PC-9 (cell line): ENCODE data around the gene RAPGEF6.
"Not testable (repeated sequence)": the region's sequence is repeated elsewhere in the genome, so short reads cannot be mapped to it uniquely, and the experiment has no call there.

Experiments
- EZH2 ChIP-seq: fragments of 200-600 bp; sonication (generic); IDR thresholded peaks from 2 replicates; pipeline ENCODE4 v1.8.0; 2017; ENCODE audit warnings: antibody characterized with exemption, low read depth
- TF ChIP-seq, protein P1 (sequence below): fragments of 200-600 bp; sonication (generic); conservative IDR thresholded peaks from 2 replicates; pipeline ENCODE4 v1.6.1; 2017; ENCODE audit warnings: mixed run types, antibody characterized with exemption, mild to moderate bottlenecking, moderate library complexity

DNA sequence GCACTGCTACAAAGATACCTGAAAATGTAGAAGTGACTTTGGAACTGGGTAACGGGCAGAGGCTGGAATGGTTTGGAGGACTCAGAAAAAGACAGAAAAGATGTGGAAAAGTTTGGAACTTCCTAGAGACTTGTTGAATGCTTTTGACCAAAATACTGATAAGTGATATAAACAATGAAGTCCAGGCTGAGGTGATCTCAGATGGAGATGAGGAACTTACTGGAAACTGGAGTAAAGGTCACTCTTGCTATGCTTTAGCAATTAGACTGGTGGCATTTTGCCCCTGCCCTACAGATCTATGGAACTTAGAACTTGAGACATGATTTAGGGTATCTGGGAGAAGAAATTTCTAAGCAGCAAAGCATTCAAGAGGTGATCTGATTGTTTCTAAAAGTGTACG is 41.6 kb downstream of the RAPGEF6 start:
- TF ChIP-seq, protein P1, sequence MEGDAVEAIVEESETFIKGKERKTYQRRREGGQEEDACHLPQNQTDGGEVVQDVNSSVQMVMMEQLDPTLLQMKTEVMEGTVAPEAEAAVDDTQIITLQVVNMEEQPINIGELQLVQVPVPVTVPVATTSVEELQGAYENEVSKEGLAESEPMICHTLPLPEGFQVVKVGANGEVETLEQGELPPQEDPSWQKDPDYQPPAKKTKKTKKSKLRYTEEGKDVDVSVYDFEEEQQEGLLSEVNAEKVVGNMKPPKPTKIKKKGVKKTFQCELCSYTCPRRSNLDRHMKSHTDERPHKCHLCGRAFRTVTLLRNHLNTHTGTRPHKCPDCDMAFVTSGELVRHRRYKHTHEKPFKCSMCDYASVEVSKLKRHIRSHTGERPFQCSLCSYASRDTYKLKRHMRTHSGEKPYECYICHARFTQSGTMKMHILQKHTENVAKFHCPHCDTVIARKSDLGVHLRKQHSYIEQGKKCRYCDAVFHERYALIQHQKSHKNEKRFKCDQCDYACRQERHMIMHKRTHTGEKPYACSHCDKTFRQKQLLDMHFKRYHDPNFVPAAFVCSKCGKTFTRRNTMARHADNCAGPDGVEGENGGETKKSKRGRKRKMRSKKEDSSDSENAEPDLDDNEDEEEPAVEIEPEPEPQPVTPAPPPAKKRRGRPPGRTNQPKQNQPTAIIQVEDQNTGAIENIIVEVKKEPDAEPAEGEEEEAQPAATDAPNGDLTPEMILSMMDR, result not testable (repeated sequence)
- not testable (repeated sequence) for TF ChIP-seq EZH2
